ENCODE results near the gene ZFR.

- TF ChIP-seq, protein P1, sequence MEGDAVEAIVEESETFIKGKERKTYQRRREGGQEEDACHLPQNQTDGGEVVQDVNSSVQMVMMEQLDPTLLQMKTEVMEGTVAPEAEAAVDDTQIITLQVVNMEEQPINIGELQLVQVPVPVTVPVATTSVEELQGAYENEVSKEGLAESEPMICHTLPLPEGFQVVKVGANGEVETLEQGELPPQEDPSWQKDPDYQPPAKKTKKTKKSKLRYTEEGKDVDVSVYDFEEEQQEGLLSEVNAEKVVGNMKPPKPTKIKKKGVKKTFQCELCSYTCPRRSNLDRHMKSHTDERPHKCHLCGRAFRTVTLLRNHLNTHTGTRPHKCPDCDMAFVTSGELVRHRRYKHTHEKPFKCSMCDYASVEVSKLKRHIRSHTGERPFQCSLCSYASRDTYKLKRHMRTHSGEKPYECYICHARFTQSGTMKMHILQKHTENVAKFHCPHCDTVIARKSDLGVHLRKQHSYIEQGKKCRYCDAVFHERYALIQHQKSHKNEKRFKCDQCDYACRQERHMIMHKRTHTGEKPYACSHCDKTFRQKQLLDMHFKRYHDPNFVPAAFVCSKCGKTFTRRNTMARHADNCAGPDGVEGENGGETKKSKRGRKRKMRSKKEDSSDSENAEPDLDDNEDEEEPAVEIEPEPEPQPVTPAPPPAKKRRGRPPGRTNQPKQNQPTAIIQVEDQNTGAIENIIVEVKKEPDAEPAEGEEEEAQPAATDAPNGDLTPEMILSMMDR (IDR thresholded peaks at IDR 0.05; ENCODE audit: borderline replicate concordance, extremely low read depth, low read length, poor library complexity, severe bottlenecking), result no peak
- TF ChIP-seq EZH2 (IDR thresholded peaks at IDR 0.05; ENCODE audit: borderline replicate concordance, low read depth, low read length, severe bottlenecking), result no peak
Measured at GRCh38 chr5:32426440-32427151, 17.9 kb downstream of the ZFR start.
